ENCODE measurements around the gene PATJ. TPM values are rescaled to one million over a fixed set of nuclear protein-coding genes. Genes with fewer than 3 reads are reported as not detected.
"Not testable (repeated sequence)": the region's sequence is repeated elsewhere in the genome, so short reads cannot be mapped to it uniquely, and the experiment has no call there.

Gene PATJ
- total and polyA plus RNA-seq, 8 donors: 27.6 to 58.8 (median 38.8) TPM

GRCh38 chr1:61842036-61842435 is 99.8 kb downstream of the PATJ start:
- H3K27ac ChIP-seq: no peak overlapping the region
- TF ChIP-seq CTCF (IDR thresholded peaks at IDR 0.05): no peak
- H3K4me1 ChIP-seq: no peaks in the 10 kb centered on the region
- intact Hi-C loops (cut with DNase I): no loop called here
- H3K4me3 ChIP-seq: no peak overlapping the region
- H3K9me3 ChIP-seq: no peaks in the 10 kb centered on the region
- no peaks in the 10 kb centered on the region for H3K27me3 ChIP-seq
- H3K36me3 ChIP-seq: no peaks in the 10 kb centered on the region
- ATAC-seq: no peak
- no peak for DNase-seq

- ATAC-seq: no peak
- no peak overlapping the region for H3K27ac ChIP-seq
Observed at GRCh38 chr1:61842863-61843514, 100.7 kb downstream of the PATJ start.

GRCh38 chr1:61844006-61844405 is 101.7 kb downstream of the PATJ start:
- DNase-seq: no peak
- H3K36me3 ChIP-seq: no peaks in the 10 kb centered on the region
- H3K27me3 ChIP-seq: no peaks in the 10 kb centered on the region
- intact Hi-C loops (cut with DNase I): no loop called here
- H3K9me3 ChIP-seq: no peaks in the 10 kb centered on the region
- ATAC-seq: no peak
- H3K4me1 ChIP-seq: no peaks in the 10 kb centered on the region
- no peak for TF ChIP-seq CTCF (IDR thresholded peaks at IDR 0.05)
- no peak overlapping the region for H3K4me3 ChIP-seq
- no peak overlapping the region for H3K27ac ChIP-seq

More at GRCh38 chr1:61842863-61843514, 100.7 kb downstream of the PATJ start:
- Histone ChIP-seq H3K27me3 (no peaks in the 10 kb centered on the region), H3K4me1 (no peaks in the 10 kb centered on the region), H3K4me3 (no peak overlapping the region), H3K9me3 (no peaks in the 10 kb centered on the region), H3K36me3 (no peaks in the 10 kb centered on the region)
- intact Hi-C loops (cut with DNase I): no loop called here
- TF ChIP-seq CTCF (IDR thresholded peaks at IDR 0.05): no peak
- DNase-seq: no peak

- H3K4me3 ChIP-seq; H3K36me3 ChIP-seq; intact Hi-C loops (cut with DNase I); ATAC-seq; DNase-seq; H3K27me3 ChIP-seq; H3K27ac ChIP-seq; H3K4me1 ChIP-seq; H3K9me3 ChIP-seq: not testable (repeated sequence)
Observed at GRCh38 chr1:61844664-61845063, 102.4 kb downstream of the PATJ start.

- DNase-seq (no peak), ATAC-seq (peak; percentile 27)
- Histone ChIP-seq H3K9me3 (no peaks in the 10 kb centered on the region), H3K4me3 (no peak overlapping the region), H3K27ac (no peak overlapping the region), H3K27me3 (no peaks in the 10 kb centered on the region), H3K4me1 (peaks cover 0 to 4% of the 10 kb centered on the region in 2 donors), H3K36me3 (no peaks in the 10 kb centered on the region)
- TF ChIP-seq CTCF (IDR thresholded peaks at IDR 0.05): no peak
- intact Hi-C loops (cut with DNase I): loop anchor here in 1 of 2 donors (10.0 kb wide), 1 partner anchor 806 kb away; no protein-coding TSS in a partner anchor
Observed at GRCh38 chr1:61851235-61851634, 109.0 kb downstream of the PATJ start.
